Smooth muscle cell (in vitro differentiated cells): ENCODE results near the gene SNX5. TPM values are rescaled to one million over a fixed set of nuclear protein-coding genes. Genes with fewer than 3 reads are reported as not detected.

Experiments used
- DNase-seq: peaks from one replicate; lab custom pipeline; 2025; ENCODE audit not compliant: unreplicated experiment; lab: John Stamatoyannopoulos, UW
- H2AFZ ChIP-seq: fragments of 200-600 bp; sonication (generic); 2 replicates; pipeline ENCODE4 v1.6.0; 2016; ENCODE audit warnings: antibody characterized with exemption, low read depth, mild to moderate bottlenecking
- H3F3A ChIP-seq: fragments of 200-600 bp; sonication (generic); 2 replicates; pipeline ENCODE4 v1.6.0; 2017; ENCODE audit warnings: antibody characterized with exemption, low read depth
- H3K27ac ChIP-seq: fragments of 200-600 bp; sonication (generic); 2 replicates; pipeline ENCODE4 v1.5.1; 2016; ENCODE audit warnings: low read depth, mild to moderate bottlenecking
- H3K27me3 ChIP-seq: fragments of 200-600 bp; sonication (generic); 2 replicates; pipeline ENCODE4 v1.6.1; 2016; ENCODE audit warnings: low read depth, mild to moderate bottlenecking
- H3K36me3 ChIP-seq: fragments of 200-600 bp; sonication (generic); 2 replicates; pipeline ENCODE4 v1.5.1; 2016; ENCODE audit warnings: low read depth
- H3K4me1 ChIP-seq: fragments of 200-600 bp; sonication (generic); 2 replicates; pipeline ENCODE4 v1.5.1; 2016; ENCODE audit warnings: low read depth
- H3K4me2 ChIP-seq: fragments of 200-600 bp; sonication (generic); 2 replicates; pipeline ENCODE4 v1.6.0; 2016; ENCODE audit warnings: mild to moderate bottlenecking
- H3K4me3 ChIP-seq: fragments of 200-600 bp; sonication (generic); 2 replicates; pipeline ENCODE4 v1.5.1; 2016; ENCODE audit warnings: mild to moderate bottlenecking
- H3K79me2 ChIP-seq: fragments of 200-600 bp; sonication (generic); 2 replicates; pipeline ENCODE4 v1.6.0; 2016; ENCODE audit warnings: low read depth, mild to moderate bottlenecking
- H3K9ac ChIP-seq: fragments of 200-600 bp; sonication (generic); 2 replicates; pipeline ENCODE4 v1.6.0; 2016; ENCODE audit warnings: low read depth
- H3K9me3 ChIP-seq: fragments of 200-600 bp; sonication (generic); replicated peaks from 2 replicates; pipeline ENCODE4 v1.5.1; 2016; ENCODE audit warnings: low read depth
- H4K20me1 ChIP-seq: fragments of 200-600 bp; sonication (generic); 2 replicates; pipeline ENCODE4 v1.6.0; 2016; ENCODE audit warnings: low read depth
- WGBS: methylation state at CpG from one replicate; pipeline ENCODE4 v1.1.7; 2016; ENCODE audit warnings: low lambda C conversion rate; 5-methylcytosine and 5-hydroxymethylcytosine counted together
- polyA plus RNA-seq: library from polyadenylated mRNA; unstranded; fragments of >200 nt; fragmentation: Nextera tagmentation; extraction: Ambion mirVana; gene quantifications from 2 replicates; pipeline ENCODE4 v1.2.1, GENCODE V29; 2016
- total RNA-seq: library from RNA; depleted of rRNA; stranded (reverse); fragments of >200 nt; gene quantifications from 2 replicates; pipeline ENCODE4 v1.2.3, GENCODE V29; 2014
- TF ChIP-seq, protein P1 (sequence below): fragments of 200-600 bp; sonication (generic); IDR thresholded peaks from 2 replicates; pipeline ENCODE4 v1.5.1; 2017; ENCODE audit warnings: borderline replicate concordance, mild to moderate bottlenecking, antibody characterized with exemption; ENCODE audit not compliant: insufficient read depth, poor library complexity, severe bottlenecking

Gene SNX5
- total and polyA plus RNA-seq, 2 experiments from 2014 or later: 46.3 to 100 TPM

DNA sequence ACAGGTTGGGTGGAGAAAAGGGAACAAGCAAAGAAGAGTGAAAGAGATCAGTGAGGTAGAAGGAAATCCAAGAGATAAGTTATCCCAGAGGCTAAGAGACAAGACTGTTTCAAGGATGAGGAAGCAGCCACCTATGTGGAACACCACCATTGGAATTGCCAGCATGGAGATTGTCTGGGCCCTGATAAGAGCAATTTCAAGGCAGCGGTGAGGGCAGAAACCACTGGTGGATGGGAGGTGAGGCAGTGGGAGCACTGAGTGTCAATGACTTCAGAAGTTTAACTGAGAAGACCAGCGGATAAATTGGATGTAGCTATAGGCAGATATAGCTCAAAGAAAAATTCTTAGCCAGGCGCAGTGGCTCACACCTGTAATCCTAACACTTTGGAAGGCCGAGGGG, 56.7 kb downstream of the SNX5 start:
- Histone ChIP-seq H4K20me1 (no peaks in the 10 kb centered on the region), H3K27ac (no peak overlapping the region), H3K4me2 (no peak overlapping the region), H3K4me1 (no peaks in the 10 kb centered on the region), H2AFZ (no peak overlapping the region), H3K27me3 (no peaks in the 10 kb centered on the region), H3F3A (peaks cover 3% of the 10 kb centered on the region), H3K79me2 (no peaks in the 10 kb centered on the region), H3K9me3 (no peaks in the 10 kb centered on the region), H3K9ac (no peak overlapping the region), H3K4me3 (no peak overlapping the region), H3K36me3 (no peaks in the 10 kb centered on the region)
- WGBS: 93% methylated on average over 4 of the region's 4 CpGs
- TF ChIP-seq, protein P1, sequence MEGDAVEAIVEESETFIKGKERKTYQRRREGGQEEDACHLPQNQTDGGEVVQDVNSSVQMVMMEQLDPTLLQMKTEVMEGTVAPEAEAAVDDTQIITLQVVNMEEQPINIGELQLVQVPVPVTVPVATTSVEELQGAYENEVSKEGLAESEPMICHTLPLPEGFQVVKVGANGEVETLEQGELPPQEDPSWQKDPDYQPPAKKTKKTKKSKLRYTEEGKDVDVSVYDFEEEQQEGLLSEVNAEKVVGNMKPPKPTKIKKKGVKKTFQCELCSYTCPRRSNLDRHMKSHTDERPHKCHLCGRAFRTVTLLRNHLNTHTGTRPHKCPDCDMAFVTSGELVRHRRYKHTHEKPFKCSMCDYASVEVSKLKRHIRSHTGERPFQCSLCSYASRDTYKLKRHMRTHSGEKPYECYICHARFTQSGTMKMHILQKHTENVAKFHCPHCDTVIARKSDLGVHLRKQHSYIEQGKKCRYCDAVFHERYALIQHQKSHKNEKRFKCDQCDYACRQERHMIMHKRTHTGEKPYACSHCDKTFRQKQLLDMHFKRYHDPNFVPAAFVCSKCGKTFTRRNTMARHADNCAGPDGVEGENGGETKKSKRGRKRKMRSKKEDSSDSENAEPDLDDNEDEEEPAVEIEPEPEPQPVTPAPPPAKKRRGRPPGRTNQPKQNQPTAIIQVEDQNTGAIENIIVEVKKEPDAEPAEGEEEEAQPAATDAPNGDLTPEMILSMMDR: no peak
- no peak for DNase-seq

- H3K4me3 ChIP-seq: no peak overlapping the region
- H3K36me3 ChIP-seq: no peaks in the 10 kb centered on the region
- H3K27ac ChIP-seq: no peak overlapping the region
- TF ChIP-seq, protein P1: no peak
- no peak overlapping the region for H3K4me2 ChIP-seq
- no peak overlapping the region for H2AFZ ChIP-seq
- no peaks in the 10 kb centered on the region for H3F3A ChIP-seq
- H4K20me1 ChIP-seq: no peaks in the 10 kb centered on the region
- DNase-seq: no peak
- H3K27me3 ChIP-seq: no peaks in the 10 kb centered on the region
- no peaks in the 10 kb centered on the region for H3K79me2 ChIP-seq
- no peak overlapping the region for H3K9ac ChIP-seq
- H3K4me1 ChIP-seq: no peaks in the 10 kb centered on the region
- no peaks in the 10 kb centered on the region for H3K9me3 ChIP-seq
- WGBS: 65% methylated on average over 6 of the region's 6 CpGs
Measured at GRCh38 chr20:17910828-17911294, 57.7 kb downstream of the SNX5 start.

- H3K9me3 ChIP-seq: no peaks in the 10 kb centered on the region
- no peaks in the 10 kb centered on the region for H3K4me1 ChIP-seq
Measured at GRCh38 chr20:17909869-17910321, 58.7 kb downstream of the SNX5 start.

GRCh38 chr20:17905544-17905943, 63.0 kb downstream of the SNX5 start:
- WGBS: 95% methylated on average over 7 of the region's 7 CpGs
- no peaks in the 10 kb centered on the region for H3K9me3 ChIP-seq
- TF ChIP-seq, protein P1: no peak

More at GRCh38 chr20:17909869-17910321, 58.7 kb downstream of the SNX5 start:
- 73% methylated on average over 4 of the region's 4 CpGs for WGBS
- no peaks in the 10 kb centered on the region for H3K36me3 ChIP-seq
- no peaks in the 10 kb centered on the region for H3F3A ChIP-seq
- no peak overlapping the region for H3K9ac ChIP-seq
- no peak for DNase-seq
- H3K27ac ChIP-seq: no peak overlapping the region
- H3K4me3 ChIP-seq: no peak overlapping the region
- no peaks in the 10 kb centered on the region for H4K20me1 ChIP-seq
- no peak overlapping the region for H3K4me2 ChIP-seq
- no peak overlapping the region for H2AFZ ChIP-seq
- TF ChIP-seq, protein P1: no peak
- H3K27me3 ChIP-seq: no peaks in the 10 kb centered on the region
- no peaks in the 10 kb centered on the region for H3K79me2 ChIP-seq

More at GRCh38 chr20:17905544-17905943, 63.0 kb downstream of the SNX5 start:
- Histone ChIP-seq H3K79me2 (no peaks in the 10 kb centered on the region), H3K4me1 (no peaks in the 10 kb centered on the region), H2AFZ (no peak overlapping the region), H4K20me1 (no peaks in the 10 kb centered on the region), H3K27me3 (no peaks in the 10 kb centered on the region), H3K4me3 (no peak overlapping the region), H3K27ac (no peak overlapping the region), H3K4me2 (no peak overlapping the region), H3F3A (no peaks in the 10 kb centered on the region), H3K36me3 (no peaks in the 10 kb centered on the region), H3K9ac (no peak overlapping the region)
- DNase-seq: no peak
